Activated T-helper 1 cell treated with Interleukin-2 at 50 U/mL for 16 hours (primary cell): ENCODE results near the gene ACKR2.

Source experiments
- DNase-seq: peaks from one replicate; pipeline ENCODE4 v3.0.0-alpha.2; 2020; ENCODE audit warnings: low read depth

Gene ACKR2

GRCh38 chr3:42809202-42809601 lies at the start of gene ACKR2:
ACKR2 (plus strand) TSS chr3:42809445; CDS start chr3:42864503, 55,058 bp downstream.
- no peak for DNase-seq

GRCh38 chr3:42762046-42762724 lies 47.1 kb upstream of the ACKR2 start:
- DNase-seq: no peak

DNA sequence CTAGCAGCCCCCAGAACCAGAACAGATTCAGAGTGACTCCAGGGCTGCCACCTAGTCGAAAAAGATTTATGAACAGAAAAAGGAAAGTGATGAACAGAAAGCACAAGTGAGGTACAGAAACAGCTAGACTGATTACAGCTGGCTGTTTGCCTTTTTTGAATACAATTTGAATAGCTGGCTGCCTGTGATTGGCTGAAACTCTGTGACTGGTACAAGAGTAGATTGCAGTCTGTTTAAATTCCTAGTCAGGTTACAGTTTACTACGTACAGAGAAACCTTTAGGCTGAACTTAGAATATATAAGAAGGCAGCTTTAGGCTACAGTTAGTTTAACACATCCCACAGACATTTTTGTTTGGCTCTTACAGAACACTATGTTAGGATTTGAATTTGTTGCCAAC lies 46.2 kb upstream of the ACKR2 start:
- DNase-seq: no peak

DNA sequence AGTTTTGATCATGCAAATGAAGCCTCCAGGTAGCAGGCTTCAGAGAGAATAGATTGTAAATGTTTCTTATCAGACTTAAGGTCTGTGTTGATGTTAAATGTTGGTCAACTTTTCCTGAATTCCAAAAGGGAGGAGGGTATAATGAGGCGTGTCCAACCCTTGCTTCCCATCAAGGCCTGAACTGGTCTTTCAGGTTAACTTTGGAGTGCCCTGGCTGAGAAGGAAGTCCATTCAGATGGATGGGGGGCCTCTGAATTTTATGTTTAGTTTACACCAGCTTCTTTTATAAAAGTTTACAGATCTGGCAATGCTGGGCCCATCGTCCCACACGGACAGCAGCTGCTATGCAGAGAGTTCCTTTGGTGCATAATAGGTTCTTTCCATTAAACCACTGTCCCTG lies 45.1 kb upstream of the ACKR2 start:
- DNase-seq: no peak

- no peak for DNase-seq
Observed at GRCh38 chr3:42764561-42765295, 44.5 kb upstream of the ACKR2 start.

DNA sequence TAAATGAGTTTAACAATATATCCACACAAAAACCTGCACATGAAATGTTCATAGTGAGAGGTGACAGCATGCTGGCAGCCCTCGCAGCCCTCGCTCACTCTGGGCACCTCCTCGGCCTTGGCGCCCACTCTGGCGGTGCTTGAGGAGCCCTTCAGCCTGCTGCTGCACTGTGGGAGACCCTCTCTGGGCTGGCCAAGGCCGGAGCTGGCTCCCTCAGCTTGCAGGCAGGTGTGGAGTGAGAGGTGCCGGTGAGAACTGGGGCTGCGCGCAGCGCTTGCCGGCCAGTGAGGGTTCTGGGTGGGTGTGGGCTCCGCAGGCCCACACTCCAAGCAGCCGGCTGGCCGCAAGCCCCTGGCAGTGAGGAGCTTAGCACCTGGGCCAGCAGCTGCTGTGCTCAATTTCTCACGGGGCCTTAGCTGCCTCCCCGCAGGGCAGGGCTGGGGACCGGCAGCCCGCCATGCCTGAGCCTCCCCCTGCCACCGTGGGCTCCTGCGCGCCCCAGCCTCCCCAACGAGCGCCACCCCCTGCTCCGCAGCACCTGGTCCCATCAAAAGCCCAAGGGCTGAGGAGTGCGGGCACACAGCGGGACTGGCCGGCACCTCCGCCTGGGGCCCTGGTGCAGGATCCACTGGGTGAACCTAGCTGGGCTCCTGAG lies 39.6 kb upstream of the ACKR2 start:
- no peak for DNase-seq

DNA sequence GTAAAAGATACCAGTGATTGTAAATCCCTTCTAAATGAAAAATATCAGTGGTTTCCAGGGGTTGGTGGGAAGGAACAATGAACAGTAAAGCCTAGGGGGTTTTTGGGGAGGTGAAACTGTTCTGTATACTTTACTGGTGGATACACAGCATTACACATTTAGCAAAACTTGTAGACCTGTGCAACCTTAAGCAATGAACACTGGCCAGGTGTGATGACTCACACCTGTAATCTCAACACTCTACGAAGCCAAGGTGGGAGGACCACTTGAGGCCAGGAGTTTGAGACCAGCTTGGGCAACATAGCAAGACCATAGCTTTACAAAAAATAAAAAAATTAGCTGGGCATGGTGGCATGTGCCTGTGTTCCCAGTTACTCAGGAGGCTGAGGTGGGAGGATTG lies 38.0 kb upstream of the ACKR2 start:
- DNase-seq: no peak

DNA sequence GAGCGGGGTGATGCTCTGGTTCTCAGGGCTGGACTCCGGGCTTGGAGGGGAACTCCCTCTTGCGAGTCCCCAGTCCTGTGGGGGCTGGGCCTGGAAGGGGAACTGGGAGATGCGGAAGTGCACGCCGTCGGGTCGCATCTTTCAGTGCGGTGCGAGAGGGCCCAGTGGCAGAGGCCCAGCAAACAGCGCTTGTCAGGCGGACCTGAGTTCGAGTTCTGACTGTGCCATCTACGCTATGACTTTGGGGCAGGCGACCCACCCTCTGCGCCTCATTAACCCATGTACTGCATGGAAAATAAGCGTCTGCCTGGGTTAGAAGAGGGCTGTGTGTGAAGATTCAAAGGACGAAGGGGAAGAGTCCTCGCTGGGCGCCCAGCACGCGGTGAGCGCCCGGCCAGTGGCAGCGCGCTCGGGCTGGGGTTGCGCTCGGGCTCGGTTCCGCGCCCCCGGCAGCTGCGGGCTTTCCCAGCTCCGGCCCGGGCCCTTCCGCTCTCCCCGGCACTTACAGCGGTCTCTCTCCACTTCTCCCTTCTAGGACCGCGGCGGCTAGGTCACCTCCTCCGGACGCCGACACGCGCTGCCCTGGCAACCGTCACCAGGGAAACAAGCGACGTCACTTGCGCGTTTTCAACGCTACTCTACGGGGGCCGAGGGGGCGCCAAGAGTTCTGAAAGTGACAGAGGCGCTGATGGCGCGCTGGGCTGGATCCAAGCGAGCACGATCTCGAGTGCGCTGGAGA lies 36.4 kb upstream of the ACKR2 start, which contains the start of gene CCDC13:
TSS of gene CCDC13 (minus strand) at position 584 of the 739 bp plus-strand sequence. CDS start 14,908 bp downstream, outside the sequence.
- DNase-seq: peak; percentile 64

DNA sequence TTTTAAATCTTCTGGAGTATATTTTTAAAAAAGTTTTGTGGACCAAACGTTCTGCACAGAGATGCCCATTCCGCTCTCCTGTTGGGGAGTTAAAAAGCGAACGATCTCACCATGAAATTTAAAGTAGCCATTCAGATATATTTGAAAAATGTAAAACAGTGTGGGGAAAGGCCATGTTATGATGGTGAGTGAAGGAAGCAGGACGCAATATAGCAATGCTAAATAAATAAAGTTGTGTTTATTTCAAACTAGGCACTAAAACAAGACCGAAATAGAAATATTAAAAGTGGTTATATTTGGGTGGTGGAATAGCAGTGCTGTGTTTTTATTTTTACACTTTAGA lies 35.9 kb upstream of the ACKR2 start:
- DNase-seq: no peak

DNA sequence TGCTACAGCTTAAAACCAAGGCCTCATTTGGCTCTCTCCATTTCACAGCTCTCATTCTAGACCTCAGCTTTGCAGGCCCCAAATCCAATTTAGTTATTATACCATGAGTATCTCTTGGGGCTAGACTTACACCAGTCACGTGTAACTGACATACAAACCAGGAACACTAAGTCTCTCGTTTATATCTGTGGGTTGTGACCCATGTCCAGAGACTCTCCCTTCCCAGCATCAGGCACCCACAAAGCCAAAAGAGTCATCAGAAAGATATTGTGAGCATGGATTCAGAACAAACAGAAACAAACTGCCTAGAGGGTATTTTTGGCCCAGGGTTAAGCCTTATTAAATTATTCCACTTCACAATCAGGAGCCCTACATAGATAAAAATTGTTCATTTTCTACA lies 30.6 kb upstream of the ACKR2 start:
- DNase-seq: no peak

DNA sequence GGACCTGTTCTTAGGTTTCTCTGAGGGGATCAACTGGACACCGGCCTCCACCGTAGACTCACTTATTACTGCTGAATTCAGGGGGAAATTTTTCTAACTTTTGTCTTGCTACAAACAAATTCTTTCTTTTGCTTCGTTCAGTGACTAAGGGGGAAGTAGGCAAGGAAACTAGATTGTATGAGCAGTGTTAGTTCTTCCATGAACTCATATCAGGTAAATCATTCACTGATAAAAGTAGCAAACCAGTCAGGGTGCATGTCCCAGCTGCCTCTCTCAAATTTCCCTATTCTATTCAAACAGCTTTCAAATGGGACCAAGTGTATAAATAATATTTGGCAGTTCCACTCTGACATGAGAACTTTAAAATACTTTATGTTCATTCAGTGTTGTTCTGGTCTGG lies 28.8 kb upstream of the ACKR2 start:
- DNase-seq: no peak

DNA sequence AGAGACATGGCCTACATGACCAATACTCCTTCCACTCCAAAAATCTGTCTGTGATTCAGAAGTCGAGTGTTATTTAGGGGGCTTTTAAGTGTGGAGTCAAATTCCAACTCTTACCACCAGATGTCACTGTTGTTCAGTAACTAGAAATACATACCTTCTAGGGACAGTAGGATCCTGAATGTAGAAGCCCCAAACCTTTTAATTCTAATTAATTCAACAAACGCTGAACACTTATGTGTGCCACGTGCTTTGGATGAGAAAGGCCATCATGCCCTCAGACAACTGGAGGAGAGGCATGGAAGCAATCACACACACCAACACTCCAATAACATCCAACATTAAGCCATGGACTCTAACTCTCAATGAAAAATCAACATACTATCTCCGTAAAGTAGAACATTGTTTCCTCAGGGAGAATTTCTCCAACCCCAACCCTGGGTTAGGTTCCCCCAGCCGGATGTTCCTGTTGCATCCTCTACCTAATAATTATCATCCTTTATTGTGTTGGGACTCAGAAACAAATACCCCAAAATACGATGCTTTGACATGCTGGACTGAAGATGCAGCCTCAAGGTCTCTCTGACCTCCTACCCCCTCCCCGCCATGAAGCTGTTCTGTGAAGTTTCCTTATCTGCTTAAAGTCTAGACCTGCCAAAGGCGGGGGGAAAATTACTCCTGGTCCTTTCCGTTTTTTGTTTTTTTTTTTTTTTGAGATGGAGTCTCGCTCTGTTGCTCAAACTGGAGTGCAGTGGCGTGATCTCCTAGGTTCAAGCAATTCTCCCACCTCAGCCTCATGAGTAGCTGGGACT lies 28.1 kb upstream of the ACKR2 start:
- DNase-seq: no peak

DNA sequence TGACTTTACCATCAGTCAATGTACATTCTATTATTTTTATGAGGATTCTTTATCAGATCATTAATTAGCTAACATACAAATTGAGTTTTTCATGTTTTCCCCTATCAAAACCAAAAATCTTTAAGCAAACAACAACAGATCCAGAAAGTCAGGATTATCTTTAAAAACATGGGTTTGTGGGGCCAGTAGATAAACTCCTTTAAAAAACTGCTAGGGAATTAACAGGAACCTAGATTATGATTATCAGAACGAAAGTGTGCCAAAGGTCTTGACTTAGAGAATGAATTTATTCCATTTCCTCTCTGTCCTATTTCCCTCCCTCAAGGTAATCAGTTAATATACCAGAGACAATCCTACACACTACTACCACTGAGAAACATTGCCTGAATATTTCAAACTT lies 23.0 kb upstream of the ACKR2 start:
- no peak for DNase-seq

DNA sequence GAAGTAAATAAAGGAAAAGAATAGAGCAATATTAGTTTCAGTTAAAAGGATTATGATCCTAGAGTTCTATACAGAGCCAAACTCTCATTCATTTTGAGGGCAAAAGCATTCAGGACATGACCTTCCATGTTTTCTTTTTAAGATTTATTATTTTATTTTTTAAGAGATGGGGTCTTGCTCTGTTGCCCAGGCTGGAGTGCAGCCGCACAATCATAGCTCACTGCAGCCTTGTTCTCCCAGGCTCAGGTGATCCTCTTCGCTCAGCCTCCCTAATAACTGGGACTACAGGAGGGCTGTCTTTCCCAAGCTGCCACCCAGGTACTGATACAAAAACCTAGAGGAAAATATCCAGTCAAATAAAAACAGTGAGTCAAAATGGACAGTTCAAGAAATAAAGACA lies 22.6 kb upstream of the ACKR2 start:
- no peak for DNase-seq

GRCh38 chr3:42790714-42791229 lies 18.5 kb upstream of the ACKR2 start:
- no peak for DNase-seq

DNA sequence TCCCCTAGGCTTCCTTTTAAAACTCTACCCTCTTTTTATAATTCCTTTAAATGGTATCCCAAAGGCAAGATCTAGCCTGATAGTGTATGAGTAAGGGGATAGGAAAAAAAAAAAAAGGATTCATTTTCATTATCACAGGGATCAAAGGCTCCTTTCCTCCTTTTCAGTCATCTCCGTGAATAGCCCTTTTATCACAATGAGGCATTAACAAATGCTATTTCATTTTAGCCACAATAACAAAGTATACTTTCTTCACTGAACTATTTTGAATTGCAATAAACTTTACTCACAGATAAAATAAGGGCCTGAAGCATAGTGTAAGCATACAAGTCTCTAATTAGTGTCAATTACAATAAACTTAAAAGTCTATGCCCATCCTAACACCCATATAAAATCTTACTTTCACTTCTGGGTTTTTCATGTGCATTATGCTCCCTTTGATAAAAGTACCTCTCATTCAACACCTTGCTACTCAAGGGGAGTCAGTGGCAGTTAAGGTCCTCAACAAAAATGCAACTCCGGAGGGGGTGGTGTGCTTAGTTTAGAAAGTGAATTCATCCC lies 13.5 kb upstream of the ACKR2 start:
- DNase-seq: no peak

- DNase-seq: no peak
Observed at GRCh38 chr3:42796332-42796885, 12.8 kb upstream of the ACKR2 start.

GRCh38 chr3:42799376-42799775 lies 9.9 kb upstream of the ACKR2 start:
- no peak for DNase-seq

- no peak for DNase-seq
Observed at GRCh38 chr3:42800251-42800650, 9.0 kb upstream of the ACKR2 start.

DNA sequence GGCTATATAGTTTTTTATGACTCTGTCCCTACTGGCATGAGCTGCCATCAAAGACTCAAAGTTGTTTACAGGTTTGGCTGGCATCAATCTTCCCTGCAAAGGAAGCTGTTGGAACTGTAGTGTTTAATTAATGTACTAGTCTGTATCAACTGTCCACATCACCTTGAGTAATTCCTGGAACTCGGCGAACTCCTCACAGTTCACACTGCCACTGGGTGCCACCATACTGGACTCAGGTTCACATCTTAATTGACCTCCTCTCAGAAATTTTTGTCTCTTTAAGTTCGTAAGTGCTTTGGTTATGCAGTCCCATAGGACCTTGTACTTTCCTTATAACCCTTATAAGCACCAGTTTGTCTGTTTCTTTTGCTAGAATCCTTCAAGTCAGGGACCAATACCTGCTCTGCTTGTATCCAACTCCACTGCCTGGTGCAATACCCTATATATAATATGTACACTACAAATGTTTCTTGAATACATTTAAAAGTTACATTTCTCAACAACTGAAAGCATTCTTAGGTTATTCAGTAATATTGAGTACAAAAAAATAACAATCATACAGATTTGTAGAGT lies 8.1 kb upstream of the ACKR2 start:
- no peak for DNase-seq
